Immature natural killer cell (primary cell): ENCODE measurements around the gene MYMK. TPM values are rescaled to one million over a fixed set of nuclear protein-coding genes. Genes with fewer than 3 reads are reported as not detected.
A peak's percentile ranks its signal among the peaks of the same experiment; 100 is the strongest.
"Not testable (repeated sequence)": the region's sequence is repeated elsewhere in the genome, so short reads cannot be mapped to it uniquely, and the experiment has no call there.

ENCODE experiments used
- DNase-seq, 3 donors: peaks; one replicate each; pipeline ENCODE4 v3.0.0; 2022; ENCODE audit warnings: mixed read lengths in 1 of 3
- H3K27ac Mint-ChIP-seq, 6 donors: one replicate each; pipeline ENCODE4 v1.8.0; 2020; ENCODE audit warnings: mixed read lengths in 6 of 6, mild to moderate bottlenecking in 5 of 6, inconsistent platforms in 4 of 6, moderate library complexity in 3 of 6
- H3K27me3 Mint-ChIP-seq, 3 donors: one replicate each; pipeline ENCODE4 v1.8.0; 2020 to 2021; ENCODE audit warnings: low read depth in 3 of 3, mild to moderate bottlenecking in 3 of 3, mixed read lengths in 3 of 3, moderate library complexity in 3 of 3, inconsistent platforms in 1 of 3
- H3K36me3 Mint-ChIP-seq, 3 donors: one replicate each; pipeline ENCODE4 v1.8.0; 2020; ENCODE audit warnings: mixed read lengths in 3 of 3, inconsistent platforms in 2 of 3, mild to moderate bottlenecking in 2 of 3
- H3K4me1 Mint-ChIP-seq, 2 donors: one replicate each; pipeline ENCODE4 v1.8.0; 2020; ENCODE audit warnings: inconsistent platforms in 2 of 2, mild to moderate bottlenecking in 2 of 2, mixed read lengths in 2 of 2, moderate library complexity in 1 of 2
- H3K4me3 Mint-ChIP-seq, 5 donors: one replicate each; pipeline ENCODE4 v1.8.0; 2020; ENCODE audit warnings: mild to moderate bottlenecking in 5 of 5, mixed read lengths in 5 of 5, inconsistent platforms in 3 of 5, moderate library complexity in 3 of 5
- H3K9me3 Mint-ChIP-seq, 6 donors: one replicate each; pipeline ENCODE4 v1.8.0; 2020; ENCODE audit warnings: mild to moderate bottlenecking in 6 of 6, mixed read lengths in 6 of 6, inconsistent platforms in 4 of 6, moderate library complexity in 3 of 6
- polyA plus RNA-seq, 3 donors: library from polyadenylated mRNA; unstranded; fragments of 300-500 nt; fragmentation: Illumina TruSeq; gene quantifications; one replicate each; pipeline ENCODE4 v1.2.3, GENCODE V29; 2021

MYMK gene
- polyA plus RNA-seq, 3 donors from 2014 or later: not detected

GRCh38 chr9:133563814-133564213 lies 39.1 kb upstream of the MYMK start:
- not testable (repeated sequence) for H3K9me3 Mint-ChIP-seq, H3K4me1 Mint-ChIP-seq, H3K4me3 Mint-ChIP-seq, DNase-seq, H3K36me3 Mint-ChIP-seq
- H3K27me3 Mint-ChIP-seq: peaks cover 6 to 14% (median 9%) of the 10 kb centered on the region in 3 donors
- H3K27ac Mint-ChIP-seq: peak overlapping the region in 1 of 6 donors; percentile 31

GRCh38 chr9:133563291-133563796 lies 38.6 kb upstream of the MYMK start:
- Mint-ChIP-seq H3K27ac (peak overlapping the region in 2 of 6 donors; percentile 31 to 48), H3K4me3 (no peak overlapping the region), H3K27me3 (peaks cover 6 to 13% (median 11%) of the 10 kb centered on the region in 3 donors), H3K36me3 (no peaks in the 10 kb centered on the region), H3K4me1 (peaks cover 8 to 12% of the 10 kb centered on the region in 2 donors), H3K9me3 (no peaks in the 10 kb centered on the region)
- DNase-seq: no peak

GRCh38 chr9:133562611-133563290 lies 38.0 kb upstream of the MYMK start:
- Mint-ChIP-seq H3K27me3 (peaks cover 11 to 14% (median 13%) of the 10 kb centered on the region in 3 donors), H3K4me1 (peaks cover 14 to 18% of the 10 kb centered on the region in 2 donors), H3K9me3 (no peaks in the 10 kb centered on the region), H3K4me3 (no peak overlapping the region), H3K36me3 (no peaks in the 10 kb centered on the region), H3K27ac (no peak overlapping the region)
- no peak for DNase-seq

- Mint-ChIP-seq H3K27me3 (peaks cover 11 to 14% (median 13%) of the 10 kb centered on the region in 3 donors), H3K9me3 (no peaks in the 10 kb centered on the region), H3K36me3 (no peaks in the 10 kb centered on the region), H3K4me1 (peaks cover 18 to 20% of the 10 kb centered on the region in 2 donors), H3K27ac (no peak overlapping the region), H3K4me3 (no peak overlapping the region)
- no peak for DNase-seq
Measured at GRCh38 chr9:133561976-133562554, 37.3 kb upstream of the MYMK start.

- no peaks in the 10 kb centered on the region for H3K9me3 Mint-ChIP-seq
- H3K36me3 Mint-ChIP-seq: no peaks in the 10 kb centered on the region
- DNase-seq: no peak
- peaks cover 11 to 14% (median 13%) of the 10 kb centered on the region in 3 donors for H3K27me3 Mint-ChIP-seq
- peaks cover 18 to 21% of the 10 kb centered on the region in 2 donors for H3K4me1 Mint-ChIP-seq
- no peak overlapping the region for H3K27ac Mint-ChIP-seq
- no peak overlapping the region for H3K4me3 Mint-ChIP-seq
Measured at GRCh38 chr9:133560944-133561343, 36.2 kb upstream of the MYMK start.

- H3K36me3 Mint-ChIP-seq: no peaks in the 10 kb centered on the region
- H3K4me1 Mint-ChIP-seq: peaks cover 18 to 21% of the 10 kb centered on the region in 2 donors
- no peak overlapping the region for H3K27ac Mint-ChIP-seq
- no peak overlapping the region for H3K4me3 Mint-ChIP-seq
- no peak for DNase-seq
- H3K27me3 Mint-ChIP-seq: peaks cover 11 to 14% (median 13%) of the 10 kb centered on the region in 3 donors
- no peaks in the 10 kb centered on the region for H3K9me3 Mint-ChIP-seq
Measured at GRCh38 chr9:133560311-133560710, 35.6 kb upstream of the MYMK start.

GRCh38 chr9:133558191-133559126 lies 33.7 kb upstream of the MYMK start:
- Mint-ChIP-seq H3K27me3 (peaks cover 8 to 13% (median 8%) of the 10 kb centered on the region in 3 donors), H3K9me3 (no peaks in the 10 kb centered on the region), H3K36me3 (no peaks in the 10 kb centered on the region), H3K4me1 (peaks cover 18 to 21% of the 10 kb centered on the region in 2 donors), H3K27ac (peak overlapping the region in 5 of 6 donors; percentile 18 to 89 (median 70)), H3K4me3 (peak overlapping the region; percentile 58 to 78 (median 72))
- DNase-seq: peak; percentile 64 to 76 (median 71)

- Mint-ChIP-seq H3K27ac (no peak overlapping the region), H3K4me1 (peaks cover 18 to 19% of the 10 kb centered on the region in 2 donors), H3K4me3 (peak overlapping the region in 1 of 5 donors; percentile 76)
Measured at GRCh38 chr9:133557581-133557980, 32.8 kb upstream of the MYMK start.

GRCh38 chr9:133556354-133556753 lies 31.6 kb upstream of the MYMK start:
- H3K27me3 Mint-ChIP-seq: peaks cover 8 to 10% (median 9%) of the 10 kb centered on the region in 3 donors
- no peaks in the 10 kb centered on the region for H3K9me3 Mint-ChIP-seq
- H3K36me3 Mint-ChIP-seq: no peaks in the 10 kb centered on the region
- DNase-seq: no peak
- peaks cover 18 to 19% of the 10 kb centered on the region in 2 donors for H3K4me1 Mint-ChIP-seq
- no peak overlapping the region for H3K27ac Mint-ChIP-seq
- no peak overlapping the region for H3K4me3 Mint-ChIP-seq

More at GRCh38 chr9:133557581-133557980, 32.8 kb upstream of the MYMK start:
- no peaks in the 10 kb centered on the region for H3K9me3 Mint-ChIP-seq
- no peak for DNase-seq
- peaks cover 7 to 10% (median 8%) of the 10 kb centered on the region in 3 donors for H3K27me3 Mint-ChIP-seq
- no peaks in the 10 kb centered on the region for H3K36me3 Mint-ChIP-seq

- no peak for DNase-seq
- no peak overlapping the region for H3K4me3 Mint-ChIP-seq
- peaks cover 17 to 18% of the 10 kb centered on the region in 2 donors for H3K4me1 Mint-ChIP-seq
- no peak overlapping the region for H3K27ac Mint-ChIP-seq
- no peaks in the 10 kb centered on the region for H3K9me3 Mint-ChIP-seq
- H3K27me3 Mint-ChIP-seq: peaks cover 7 to 9% (median 9%) of the 10 kb centered on the region in 3 donors
- no peaks in the 10 kb centered on the region for H3K36me3 Mint-ChIP-seq
Measured at GRCh38 chr9:133554729-133555128, 30.0 kb upstream of the MYMK start.

GRCh38 chr9:133553973-133554713 lies 29.4 kb upstream of the MYMK start:
- Mint-ChIP-seq H3K27ac (no peak overlapping the region), H3K4me3 (no peak overlapping the region), H3K9me3 (no peaks in the 10 kb centered on the region), H3K4me1 (peaks cover 16 to 18% of the 10 kb centered on the region in 2 donors), H3K27me3 (peaks cover 7 to 9% (median 7%) of the 10 kb centered on the region in 3 donors), H3K36me3 (no peaks in the 10 kb centered on the region)
- DNase-seq: no peak

GRCh38 chr9:133553123-133553522 lies 28.4 kb upstream of the MYMK start:
- H3K27me3 Mint-ChIP-seq: peaks cover 4 to 7% (median 5%) of the 10 kb centered on the region in 3 donors

GRCh38 chr9:133552236-133552635 lies 27.5 kb upstream of the MYMK start:
- Mint-ChIP-seq H3K27me3 (peaks cover 2 to 7% (median 5%) of the 10 kb centered on the region in 3 donors), H3K36me3 (no peaks in the 10 kb centered on the region), H3K4me3 (no peak overlapping the region), H3K27ac (no peak overlapping the region), H3K4me1 (peaks cover 0 to 2% of the 10 kb centered on the region in 2 donors), H3K9me3 (no peaks in the 10 kb centered on the region)
- no peak for DNase-seq

More at GRCh38 chr9:133553123-133553522, 28.4 kb upstream of the MYMK start:
- Mint-ChIP-seq H3K4me1 (peaks cover 7 to 8% of the 10 kb centered on the region in 2 donors), H3K36me3 (no peaks in the 10 kb centered on the region), H3K27ac (no peak overlapping the region), H3K9me3 (no peaks in the 10 kb centered on the region), H3K4me3 (no peak overlapping the region)
- DNase-seq: no peak
